PFSK-1 (cell line): ENCODE results near the gene DHRS2.

Source experiments
- FOXP2 ChIP-seq: optimal IDR thresholded peaks from 2 replicates; pipeline ENCODE3; 2011; ENCODE audit warnings: borderline replicate concordance, control low read depth, inconsistent platforms; ENCODE audit not compliant: insufficient read depth; ENCODE audit errors: extremely low read length, extremely low read depth
- POLR2AphosphoS5 ChIP-seq: IDR thresholded peaks from 2 replicates; pipeline ENCODE4 v1.6.1; 2012; ENCODE audit warnings: low read depth, mild to moderate bottlenecking, control low read depth, low read length, moderate library complexity
- REST ChIP-seq, 2 experiments: IDR thresholded peaks; 2 replicates each; pipeline versions ENCODE4 v1.6.1 to v1.8.0; 2011 to 2012; ENCODE audit warnings: low read depth in 2 of 2, low read length in 2 of 2, control low read depth in 1 of 2, inconsistent platforms in 1 of 2, mild to moderate bottlenecking in 1 of 2, moderate library complexity in 1 of 2; ENCODE audit not compliant: insufficient read depth in 1 of 2
- SIN3A ChIP-seq: IDR thresholded peaks from 2 replicates; pipeline ENCODE4 v1.6.1; 2012; ENCODE audit warnings: mild to moderate bottlenecking, low read length, moderate library complexity, borderline replicate concordance; ENCODE audit not compliant: insufficient read depth
- TAF1 ChIP-seq: IDR thresholded peaks from 2 replicates; pipeline ENCODE4 v1.6.1; 2012; ENCODE audit warnings: low read length, control low read depth, borderline replicate concordance; ENCODE audit not compliant: insufficient read depth

- TF ChIP-seq POLR2AphosphoS5 (no peak), TAF1 (no peak), SIN3A (no peak), REST (IDR thresholded peaks at IDR 0.05; ENCODE audit: insufficient read depth in 1 of 2, low read depth in 2 of 2, low read length in 2 of 2) (no peak), FOXP2 (no peak)
These were observed 56.3 kb downstream of the DHRS2 start for GRCh38 chr14:23692416-23692815.
